Neural progenitor cell (in vitro differentiated cells): ENCODE results near the gene MYCL. TPM values are rescaled to one million over a fixed set of nuclear protein-coding genes. Genes with fewer than 3 reads are reported as not detected.
"Not testable (repeated sequence)": the region's sequence is repeated elsewhere in the genome, so short reads cannot be mapped to it uniquely, and the experiment has no call there.

Experiments
- DNase-seq: peaks from one replicate; pipeline ENCODE4 v3.0.0-alpha.2; 2016; ENCODE audit warnings: low spot score
- H2AFZ ChIP-seq: fragments of 200-600 bp; sonication (generic); replicated peaks from 2 replicates; pipeline ENCODE4 v1.6.1; 2016; ENCODE audit warnings: antibody characterized with exemption
- H3F3A ChIP-seq: fragments of 200-600 bp; sonication (generic); 2 replicates; pipeline ENCODE4 v1.6.1; 2016; ENCODE audit warnings: antibody characterized with exemption, low read depth
- H3K27ac ChIP-seq: fragments of 200-600 bp; sonication (generic); 2 replicates; pipeline ENCODE4 v1.5.1; 2016; ENCODE audit warnings: mild to moderate bottlenecking
- H3K27me3 ChIP-seq: fragments of 200-600 bp; sonication (generic); 2 replicates; pipeline ENCODE4 v1.6.1; 2016; ENCODE audit warnings: mild to moderate bottlenecking, moderate library complexity
- H3K36me3 ChIP-seq: fragments of 200-600 bp; sonication (generic); 2 replicates; pipeline ENCODE4 v1.5.1; 2016
- H3K4me1 ChIP-seq: fragments of 200-600 bp; sonication (generic); 2 replicates; pipeline ENCODE4 v1.6.1; 2016; ENCODE audit warnings: mixed run types
- H3K4me2 ChIP-seq: fragments of 200-600 bp; sonication (generic); 2 replicates; pipeline ENCODE4 v1.6.1; 2016
- H3K4me3 ChIP-seq: fragments of 200-600 bp; sonication (generic); 2 replicates; pipeline ENCODE4 v1.5.1; 2016
- H3K79me2 ChIP-seq: fragments of 200-600 bp; sonication (generic); 2 replicates; pipeline ENCODE4 v1.6.1; 2016; ENCODE audit warnings: low read depth
- H3K9ac ChIP-seq: fragments of 200-600 bp; sonication (generic); 2 replicates; pipeline ENCODE4 v1.6.1; 2016
- H3K9me3 ChIP-seq: fragments of 200-600 bp; sonication (generic); 2 replicates; pipeline ENCODE4 v1.5.1; 2016; ENCODE audit warnings: low read depth
- H4K20me1 ChIP-seq: fragments of 200-600 bp; sonication (generic); 2 replicates; pipeline ENCODE4 v1.6.1; 2016; ENCODE audit warnings: low read depth
- H3K27ac Mint-ChIP-seq: 3 replicates; pipeline ENCODE4 v1.8.0; 2021; ENCODE audit warnings: mixed read lengths
- H3K27me3 Mint-ChIP-seq: 2 replicates; pipeline ENCODE4 v1.8.0; 2022; ENCODE audit warnings: low read depth, mild to moderate bottlenecking, inconsistent platforms, moderate library complexity, mixed read lengths; ENCODE audit not compliant: insufficient read depth
- H3K36me3 Mint-ChIP-seq: 3 replicates; pipeline ENCODE4 v1.8.0; 2021; ENCODE audit warnings: mixed read lengths
- H3K4me1 Mint-ChIP-seq: 3 replicates; pipeline ENCODE4 v1.8.0; 2021; ENCODE audit warnings: mixed read lengths
- H3K4me3 Mint-ChIP-seq: 3 replicates; pipeline ENCODE4 v1.8.0; 2021; ENCODE audit warnings: mild to moderate bottlenecking, moderate library complexity, mixed read lengths
- H3K9me3 Mint-ChIP-seq: 3 replicates; pipeline ENCODE4 v1.8.0; 2020; ENCODE audit warnings: mixed read lengths
- CTCF ChIP-seq: fragments of 200-600 bp; sonication (generic); IDR thresholded peaks from 2 replicates; pipeline ENCODE4 v1.5.1; 2017; ENCODE audit warnings: antibody characterized with exemption, mild to moderate bottlenecking
- EZH2 ChIP-seq: fragments of 200-600 bp; sonication (generic); IDR thresholded peaks from 2 replicates; pipeline ENCODE4 v1.6.1; 2017; ENCODE audit warnings: antibody characterized with exemption, mild to moderate bottlenecking, moderate library complexity
- EZH2phosphoT487 ChIP-seq: fragments of 200-600 bp; sonication (generic); IDR thresholded peaks from 2 replicates; pipeline ENCODE4 v1.6.1; 2017; ENCODE audit warnings: antibody characterized with exemption
- total RNA-seq: library from RNA; depleted of rRNA; stranded (reverse); fragments of >200 nt; gene quantifications from 2 replicates; pipeline ENCODE4 v1.2.3, GENCODE V29; 2015; ENCODE audit warnings: low replicate concordance

Gene MYCL
- total RNA-seq, 1 donor from 2014 or later: 21.8 TPM

DNA sequence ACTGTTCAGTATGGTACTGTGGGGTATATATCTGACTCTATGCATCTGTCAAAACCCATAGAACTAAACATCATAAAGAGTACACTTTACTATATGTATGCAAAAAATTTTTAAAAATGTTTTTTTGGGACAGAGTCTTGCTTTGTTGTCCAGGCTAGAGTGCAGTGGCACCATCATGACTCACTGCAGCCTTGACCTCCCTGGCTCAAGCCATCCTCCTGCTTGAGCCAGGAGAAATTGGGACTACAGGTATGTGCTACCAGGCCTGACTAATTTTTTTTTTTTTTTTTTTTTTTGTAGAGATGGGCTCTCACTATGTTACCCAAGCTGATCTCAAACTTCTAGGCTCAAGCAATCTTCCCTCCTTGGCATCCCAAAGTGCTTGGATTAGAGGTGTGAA is 29.9 kb downstream of the MYCL start:
- H3K27ac Mint-ChIP-seq: no peak overlapping the region
- no peak overlapping the region for H3K4me3 Mint-ChIP-seq
- H3K4me1 ChIP-seq: no peaks in the 10 kb centered on the region
- H3K36me3 Mint-ChIP-seq: peaks cover 66% of the 10 kb centered on the region
- H3K4me3 ChIP-seq: no peak overlapping the region
- peaks cover 13% of the 10 kb centered on the region for H4K20me1 ChIP-seq
- no peak for DNase-seq
- H3K9me3 ChIP-seq: no peaks in the 10 kb centered on the region
- no peak overlapping the region for H3K27ac ChIP-seq
- H3K27me3 Mint-ChIP-seq: no peaks in the 10 kb centered on the region
- H3K9ac ChIP-seq: no peak overlapping the region
- H2AFZ ChIP-seq: no peak overlapping the region
- no peak for TF ChIP-seq EZH2phosphoT487
- TF ChIP-seq CTCF: no peak
- TF ChIP-seq EZH2: no peak
- H3K4me2 ChIP-seq: no peak overlapping the region
- H3K79me2 ChIP-seq: peaks cover 87% of the 10 kb centered on the region
- H3K36me3 ChIP-seq: peaks cover 3% of the 10 kb centered on the region
- H3F3A ChIP-seq: no peaks in the 10 kb centered on the region
- no peaks in the 10 kb centered on the region for H3K27me3 ChIP-seq
- H3K4me1 Mint-ChIP-seq: no peaks in the 10 kb centered on the region
- H3K9me3 Mint-ChIP-seq: peaks cover 41% of the 10 kb centered on the region

GRCh38 chr1:39871043-39871442 is 30.7 kb downstream of the MYCL start:
- not testable (repeated sequence) for H3K27me3 ChIP-seq, H4K20me1 ChIP-seq, H3K4me1 ChIP-seq, H3K9ac ChIP-seq, H2AFZ ChIP-seq, H3K27ac Mint-ChIP-seq, H3K9me3 ChIP-seq, H3K27me3 Mint-ChIP-seq, H3K27ac ChIP-seq, H3K4me1 Mint-ChIP-seq, H3K4me2 ChIP-seq, DNase-seq, H3K36me3 ChIP-seq, H3K4me3 Mint-ChIP-seq, H3K4me3 ChIP-seq, H3F3A ChIP-seq
- Mint-ChIP-seq H3K36me3 (peaks cover 68% of the 10 kb centered on the region), H3K9me3 (peaks cover 41% of the 10 kb centered on the region)
- peaks cover 87% of the 10 kb centered on the region for H3K79me2 ChIP-seq

- not testable (repeated sequence) for H3K36me3 ChIP-seq, H3K4me1 ChIP-seq, H2AFZ ChIP-seq, H3K9me3 ChIP-seq, H3K4me2 ChIP-seq, H3F3A ChIP-seq, H3K4me3 Mint-ChIP-seq, H3K4me1 Mint-ChIP-seq, H3K27me3 Mint-ChIP-seq, H3K27ac ChIP-seq, H3K9ac ChIP-seq, H3K27me3 ChIP-seq, DNase-seq, H3K27ac Mint-ChIP-seq, H3K4me3 ChIP-seq
- H3K79me2 ChIP-seq: peaks cover 86% of the 10 kb centered on the region
- Mint-ChIP-seq H3K36me3 (peaks cover 65% of the 10 kb centered on the region), H3K9me3 (peaks cover 41% of the 10 kb centered on the region)
- H4K20me1 ChIP-seq: peaks cover 15% of the 10 kb centered on the region
Observed at GRCh38 chr1:39869538-39870112, 32.1 kb downstream of the MYCL start.

- H3K27ac ChIP-seq: no peak overlapping the region
- TF ChIP-seq EZH2phosphoT487 (no peak), CTCF (no peak), EZH2 (no peak)
- no peak overlapping the region for H3K4me3 ChIP-seq
- no peak overlapping the region for H2AFZ ChIP-seq
- peaks cover 57% of the 10 kb centered on the region for H3K36me3 Mint-ChIP-seq
- DNase-seq: no peak
- no peak overlapping the region for H3K9ac ChIP-seq
- no peaks in the 10 kb centered on the region for H3K27me3 ChIP-seq
- H3K27ac Mint-ChIP-seq: no peak overlapping the region
- no peaks in the 10 kb centered on the region for H3K4me1 Mint-ChIP-seq
- no peaks in the 10 kb centered on the region for H3K36me3 ChIP-seq
- no peaks in the 10 kb centered on the region for H3K27me3 Mint-ChIP-seq
- H3K9me3 ChIP-seq: no peaks in the 10 kb centered on the region
- H3K79me2 ChIP-seq: peaks cover 84% of the 10 kb centered on the region
- H3K4me2 ChIP-seq: no peak overlapping the region
- H3K9me3 Mint-ChIP-seq: peaks cover 31% of the 10 kb centered on the region
- H3K4me3 Mint-ChIP-seq: no peak overlapping the region
- no peaks in the 10 kb centered on the region for H3F3A ChIP-seq
- peaks cover 30% of the 10 kb centered on the region for H4K20me1 ChIP-seq
- H3K4me1 ChIP-seq: no peaks in the 10 kb centered on the region
Observed at GRCh38 chr1:39866767-39867166, 35.0 kb downstream of the MYCL start.
